HG03469 (cell line): ENCODE data around the gene IZUMO3.
"Not testable (repeated sequence)": the region's sequence is repeated elsewhere in the genome, so short reads cannot be mapped to it uniquely, and the experiment has no call there.

Experiments used
- ATAC-seq: cut with Tn5 transposase; IDR thresholded peaks from one replicate; pipeline ENCODE4 v1.9.1; 2021; ENCODE audit warnings: mild to moderate bottlenecking, moderate library complexity, moderate number of reproducible peaks; ENCODE audit not compliant: unreplicated experiment

Gene IZUMO3, protein sequence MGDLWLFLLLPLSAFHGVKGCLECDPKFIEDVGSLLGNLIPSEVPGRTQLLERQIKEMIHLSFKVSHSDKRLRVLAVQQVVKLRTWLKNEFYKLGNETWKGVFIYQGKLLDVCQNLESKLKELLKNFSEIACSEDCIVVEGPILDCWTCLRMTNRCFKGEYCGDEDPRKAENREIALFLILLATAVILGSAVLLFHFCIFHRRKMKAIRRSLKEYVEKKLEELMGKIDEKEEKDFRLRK

GRCh38 chr9:24545847-24546522 is at the start of gene IZUMO3:
Gene IZUMO3 (minus strand): TSS chr9:24545897. CDS start chr9:24545649, 248 bp downstream.
- ATAC-seq = no peak

DNA sequence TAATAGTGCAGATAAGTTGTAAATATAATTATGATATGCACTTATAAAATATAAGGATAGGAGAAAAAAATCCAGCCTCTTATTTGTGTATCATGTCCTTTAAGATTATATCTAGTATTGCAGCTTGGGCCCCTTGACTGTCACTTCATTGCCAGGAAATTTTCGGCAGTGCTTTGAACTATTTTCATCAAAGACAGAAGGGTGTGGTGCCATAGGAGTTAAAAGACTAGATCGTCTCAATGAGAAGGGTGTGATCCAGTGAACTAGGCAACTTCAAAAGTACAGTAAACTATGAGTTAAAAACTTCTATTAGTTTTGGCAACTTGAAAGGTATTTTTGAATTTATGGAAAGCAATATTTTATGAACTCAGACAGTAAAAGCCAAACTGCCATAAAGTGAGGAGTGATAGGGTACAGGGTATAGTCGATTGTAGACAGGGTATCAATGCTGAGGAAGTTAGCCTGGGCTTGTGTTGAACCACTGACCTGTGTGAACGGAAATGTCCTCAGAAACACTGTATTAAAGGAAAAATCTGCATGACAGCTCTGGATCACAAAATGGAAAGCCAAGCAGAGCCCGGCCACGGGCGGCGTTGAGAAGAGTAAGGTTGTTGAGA is 48.6 kb upstream of the IZUMO3 start:
- ATAC-seq = no peak

DNA sequence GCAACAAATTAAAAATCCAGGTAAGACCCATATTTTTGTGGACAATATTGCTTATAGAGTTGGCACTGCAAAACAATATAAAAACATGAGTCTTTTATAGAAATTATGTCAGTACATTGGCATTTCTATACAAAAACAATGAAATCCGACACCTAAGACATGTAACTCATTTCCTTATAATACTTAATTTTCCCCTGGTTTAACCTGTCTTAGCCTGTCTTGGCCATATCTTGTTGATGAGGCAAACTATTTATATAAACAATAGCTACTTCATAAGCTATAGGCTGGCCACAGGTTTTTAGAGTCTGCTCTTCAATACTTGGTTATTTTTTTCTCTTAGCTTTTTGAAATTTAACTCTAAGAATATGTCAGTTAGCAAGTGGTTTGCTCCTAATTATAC is 44.7 kb upstream of the IZUMO3 start:
- no peak for ATAC-seq

DNA sequence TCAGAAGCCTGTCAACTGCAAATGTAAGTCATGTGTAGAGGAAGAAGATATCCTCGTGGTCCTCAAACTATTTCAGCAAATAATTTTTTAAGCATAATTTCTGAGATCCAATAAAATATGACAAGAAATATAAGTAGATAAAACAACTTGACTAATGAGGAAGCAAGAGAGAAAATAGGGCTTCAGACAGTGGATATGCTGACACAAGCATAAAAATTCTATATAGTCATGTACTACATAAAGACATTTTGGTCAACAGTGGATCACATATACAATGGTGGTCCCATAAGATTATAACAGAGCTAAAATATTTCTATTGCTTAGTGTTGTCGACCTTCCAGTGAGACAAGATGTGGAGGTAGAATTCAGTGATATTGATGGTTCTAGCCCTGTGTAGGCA is 42.2 kb upstream of the IZUMO3 start:
- ATAC-seq = no peak

- ATAC-seq = no peak
These were observed 36.7 kb upstream of the IZUMO3 start for GRCh38 chr9:24582146-24583126.

GRCh38 chr9:24580005-24580404 is 34.3 kb upstream of the IZUMO3 start:
- not testable (repeated sequence) for ATAC-seq

DNA sequence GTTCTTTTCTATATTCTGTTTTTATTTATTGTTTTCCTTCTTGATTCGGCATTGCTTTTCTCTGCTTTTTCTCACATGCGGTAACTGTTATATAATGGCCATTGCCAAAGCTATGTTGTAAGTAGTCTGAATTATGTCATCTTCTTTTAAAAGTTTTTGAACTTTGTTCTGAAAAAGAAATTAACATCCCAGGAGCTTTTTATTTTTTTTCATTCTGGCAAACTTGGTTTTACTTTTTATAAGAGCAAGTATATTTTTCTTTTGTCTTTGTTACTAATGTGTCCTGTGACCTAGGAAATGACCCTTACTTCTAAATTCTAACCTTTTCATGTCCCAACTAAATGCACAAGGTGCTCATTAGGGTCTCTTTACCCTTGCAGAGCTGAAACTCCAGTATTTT is 26.7 kb upstream of the IZUMO3 start:
- ATAC-seq = no peak

- ATAC-seq = no peak
These were observed 16.3 kb upstream of the IZUMO3 start for GRCh38 chr9:24561957-24562356.

DNA sequence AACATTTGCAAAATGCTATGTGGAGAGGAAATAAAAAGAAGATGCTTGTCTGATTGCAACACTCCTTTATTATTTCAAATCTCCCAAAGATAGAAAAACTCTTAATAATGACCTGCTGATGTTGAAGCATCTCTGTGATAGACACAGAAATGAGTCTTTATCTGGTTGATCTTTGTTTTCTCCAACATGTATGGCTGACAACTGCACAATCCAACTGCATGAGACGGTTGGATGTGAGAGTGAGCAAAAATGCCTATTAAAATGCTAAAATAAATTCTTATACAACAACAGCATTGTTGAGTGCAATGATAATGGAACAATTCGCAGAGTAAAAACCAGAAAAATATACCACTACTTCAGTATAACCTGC is 7.5 kb upstream of the IZUMO3 start:
- ATAC-seq = no peak

- no peak for ATAC-seq
These were observed 7.0 kb upstream of the IZUMO3 start for GRCh38 chr9:24552526-24553182.

DNA sequence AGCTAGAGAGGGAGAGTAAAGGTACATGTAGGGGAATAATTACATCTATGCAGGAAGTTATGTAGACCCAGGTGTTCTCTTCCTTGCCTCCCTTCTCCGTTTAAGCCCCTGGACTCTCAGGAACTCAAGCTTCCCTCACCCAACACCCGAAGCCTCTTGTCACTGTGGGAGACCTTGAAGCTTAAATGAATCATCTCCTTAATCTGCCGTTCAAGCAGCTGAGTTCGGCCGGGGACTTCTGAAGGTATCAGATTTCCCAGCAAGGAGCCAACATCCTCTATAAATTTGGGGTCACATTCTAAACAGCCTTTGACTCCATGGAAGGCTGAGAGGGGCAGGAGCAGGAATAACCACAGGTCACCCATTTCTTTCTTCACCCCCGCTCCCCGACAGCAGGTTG is 412 bp downstream of the IZUMO3 start:
- ATAC-seq = no peak

DNA sequence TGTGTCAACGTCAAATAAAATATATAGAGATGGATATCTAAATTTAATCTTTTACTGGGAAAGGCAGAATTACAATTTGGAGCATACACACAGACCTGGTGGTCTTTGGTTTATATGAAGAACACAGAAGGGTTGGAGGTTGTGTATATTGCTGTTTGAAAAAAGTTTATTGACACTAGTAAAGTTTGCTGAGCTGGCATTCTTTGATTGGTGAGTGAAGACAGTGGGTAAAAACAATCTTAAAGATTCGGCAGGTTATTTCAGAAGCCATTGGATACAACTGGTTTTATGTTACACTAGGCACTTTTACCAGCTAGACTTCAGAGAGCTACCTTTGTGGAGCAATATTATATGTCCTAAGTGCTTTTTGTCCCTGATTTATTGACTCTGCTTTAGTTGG is 27.2 kb downstream of the IZUMO3 start:
- ATAC-seq = no peak

DNA sequence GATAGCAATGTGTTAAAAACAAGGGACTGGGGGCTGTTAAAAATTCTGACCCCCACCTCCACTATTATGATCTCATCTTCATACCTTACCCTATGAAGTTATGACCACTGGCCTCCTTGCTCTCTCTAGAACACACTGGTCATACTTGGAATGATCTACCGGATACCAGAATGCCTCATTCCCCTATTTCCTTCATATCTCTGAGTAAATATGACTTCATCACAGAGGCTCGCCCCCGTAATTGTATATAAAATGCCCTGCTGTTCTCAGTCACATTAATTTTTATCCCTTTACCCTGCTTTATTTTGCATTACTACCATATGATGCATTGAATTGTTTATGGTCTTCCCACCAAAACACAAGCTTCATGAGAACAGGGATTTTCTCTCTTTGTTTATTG is 29.2 kb downstream of the IZUMO3 start:
- no peak for ATAC-seq

DNA sequence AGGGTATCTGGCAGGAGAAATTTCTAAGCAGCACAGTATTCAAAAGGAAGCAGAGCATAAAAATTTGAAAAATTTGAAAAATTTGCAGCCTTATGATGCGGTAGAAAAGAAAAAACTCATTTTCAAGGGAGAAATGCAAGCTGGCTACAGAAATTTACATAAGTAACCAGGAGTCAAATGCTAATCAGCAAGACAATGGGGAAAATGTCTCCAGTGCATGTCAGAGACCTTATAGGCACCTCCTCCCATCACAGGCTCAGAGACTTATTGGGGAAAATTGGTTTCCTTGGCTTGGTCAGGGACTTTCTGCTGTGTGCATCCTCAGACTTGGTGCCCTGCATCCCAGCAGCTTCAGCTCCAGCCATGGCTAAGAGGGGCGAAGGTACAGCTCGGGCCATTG is 35.8 kb downstream of the IZUMO3 start:
- no peak for ATAC-seq

DNA sequence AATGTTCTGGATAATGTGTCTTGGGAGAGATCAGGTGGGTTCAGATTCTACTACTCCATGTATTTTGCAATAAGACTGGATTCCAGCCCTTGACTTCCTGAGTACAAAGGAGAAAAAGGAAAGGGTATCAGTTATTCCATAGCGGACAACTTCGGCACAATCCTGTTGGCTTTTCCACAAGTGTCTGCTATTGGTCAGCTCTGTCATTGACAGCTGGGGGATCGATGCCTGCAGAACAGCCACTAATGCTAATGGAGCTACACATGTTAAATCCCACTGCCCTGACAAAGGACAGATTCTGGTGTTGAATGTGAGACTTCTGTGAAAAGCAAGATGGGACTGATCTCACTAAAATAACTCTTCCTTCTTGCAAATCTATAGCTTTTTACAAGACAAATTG is 41.2 kb downstream of the IZUMO3 start:
- no peak for ATAC-seq

DNA sequence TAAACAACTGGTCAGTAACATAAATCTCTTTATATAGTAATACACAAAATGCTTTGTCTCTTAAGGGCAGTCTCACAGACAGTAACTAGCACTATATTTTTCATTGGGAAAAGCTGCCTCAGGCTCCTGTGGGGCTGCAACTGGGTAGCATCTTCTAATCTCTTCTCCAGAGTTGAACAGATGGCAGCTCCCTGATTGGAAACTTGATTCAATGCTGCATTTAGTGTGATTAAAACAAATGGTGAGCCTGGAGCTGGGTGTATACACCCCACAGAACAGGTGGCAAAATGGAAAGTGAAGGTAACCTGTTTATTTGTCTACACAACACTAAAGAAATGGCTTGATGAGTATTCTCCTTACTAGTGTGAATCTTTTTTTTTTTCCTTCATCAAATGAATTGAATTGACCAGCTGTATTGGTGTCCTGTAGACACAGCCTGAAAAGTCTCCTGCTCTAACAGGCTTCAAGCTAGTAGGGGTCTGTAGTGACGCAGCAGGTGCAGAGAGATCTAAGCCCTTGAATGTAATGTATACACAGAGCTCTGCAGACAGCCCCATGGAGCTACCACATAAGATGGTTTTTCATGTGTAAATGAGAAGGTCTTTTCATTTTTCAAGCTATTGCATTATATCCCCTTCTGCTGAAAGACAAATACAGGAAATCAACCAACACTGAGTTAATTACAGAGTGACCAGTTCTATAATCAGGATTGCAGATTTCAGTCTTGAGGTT is 43.3 kb downstream of the IZUMO3 start:
- ATAC-seq = no peak

- no peak for ATAC-seq
These were observed 44.9 kb downstream of the IZUMO3 start for GRCh38 chr9:24500761-24501160.

- no peak for ATAC-seq
These were observed 47.1 kb downstream of the IZUMO3 start for GRCh38 chr9:24498632-24499031.

DNA sequence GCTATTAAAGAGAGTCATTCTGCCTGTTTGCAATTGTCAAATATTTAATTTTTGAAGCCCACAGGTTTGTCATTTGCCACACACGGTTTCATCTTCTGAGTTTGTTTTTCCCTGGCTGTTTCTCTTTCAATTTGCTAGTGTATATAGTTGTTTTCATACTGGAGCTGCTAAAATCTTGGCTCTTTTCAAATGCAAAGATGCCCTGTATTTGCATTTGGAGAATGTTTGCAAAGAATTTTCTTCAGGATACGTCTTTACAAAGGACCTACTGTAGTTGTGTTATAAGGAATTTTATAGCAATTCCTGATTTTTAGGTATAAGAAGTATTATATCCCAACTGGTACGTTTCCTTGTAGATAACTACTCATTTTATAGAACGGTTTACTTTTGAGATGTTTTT is 48.0 kb downstream of the IZUMO3 start:
- no peak for ATAC-seq
